Chondrocyte (in vitro differentiated cells): Measurements from ENCODE around the gene C11orf24. TPM values are rescaled to one million over a fixed set of nuclear protein-coding genes. Genes with fewer than 3 reads are reported as not detected.

Experiments
- DNase-seq: peaks from one replicate; pipeline ENCODE4 v3.0.0; 2021; ENCODE audit warnings: mixed read lengths, low spot score
- H3K27ac Mint-ChIP-seq: one replicate; pipeline ENCODE4 v1.8.0; 2021; ENCODE audit warnings: mild to moderate bottlenecking, moderate library complexity, mixed read lengths; ENCODE audit not compliant: unreplicated experiment
- H3K27me3 Mint-ChIP-seq: 2 replicates; pipeline ENCODE4 v1.8.0; 2021; ENCODE audit warnings: low read depth, mixed read lengths
- H3K36me3 Mint-ChIP-seq: 2 replicates; pipeline ENCODE4 v1.8.0; 2021; ENCODE audit warnings: low read depth, mixed read lengths
- H3K4me1 Mint-ChIP-seq: 2 replicates; pipeline ENCODE4 v1.8.0; 2021; ENCODE audit warnings: low read depth, mild to moderate bottlenecking, mixed read lengths
- H3K4me3 Mint-ChIP-seq: one replicate; pipeline ENCODE4 v1.8.0; 2021; ENCODE audit warnings: mild to moderate bottlenecking, moderate library complexity, mixed read lengths; ENCODE audit not compliant: unreplicated experiment
- H3K9me3 Mint-ChIP-seq: 2 replicates; pipeline ENCODE4 v1.8.0; 2021; ENCODE audit warnings: low read depth, mixed read lengths
- CTCF ChIP-seq: fragments of 200-600 bp; sonication (generic); IDR thresholded peaks from 2 replicates; pipeline ENCODE4 v1.5.0; 2021; ENCODE audit warnings: antibody characterized with exemption, mild to moderate bottlenecking, moderate library complexity
- total RNA-seq: library from RNA; stranded (reverse); gene quantifications from 3 replicates; pipeline ENCODE4 v1.2.1, GENCODE V29; 2021

The C11orf24 gene
- total RNA-seq, 1 donor from 2014 or later: 104 TPM

GRCh38 chr11:68266936-68267880, 4.6 kb downstream of the C11orf24 start:
- no peak for DNase-seq
- no peaks in the 10 kb centered on the region for H3K9me3 Mint-ChIP-seq
- H3K4me3 Mint-ChIP-seq: no peak overlapping the region
- no peaks in the 10 kb centered on the region for H3K27me3 Mint-ChIP-seq
- TF ChIP-seq CTCF: no peak
- no peak overlapping the region for H3K27ac Mint-ChIP-seq
- H3K36me3 Mint-ChIP-seq: peaks cover 26% of the 10 kb centered on the region
- peaks cover 31% of the 10 kb centered on the region for H3K4me1 Mint-ChIP-seq

GRCh38 chr11:68266121-68266891, 5.5 kb downstream of the C11orf24 start:
- no peak for DNase-seq
- Mint-ChIP-seq H3K27me3 (no peaks in the 10 kb centered on the region), H3K27ac (no peak overlapping the region), H3K4me3 (no peak overlapping the region), H3K4me1 (peaks cover 31% of the 10 kb centered on the region), H3K9me3 (no peaks in the 10 kb centered on the region), H3K36me3 (peaks cover 31% of the 10 kb centered on the region)
- no peak for TF ChIP-seq CTCF

DNA sequence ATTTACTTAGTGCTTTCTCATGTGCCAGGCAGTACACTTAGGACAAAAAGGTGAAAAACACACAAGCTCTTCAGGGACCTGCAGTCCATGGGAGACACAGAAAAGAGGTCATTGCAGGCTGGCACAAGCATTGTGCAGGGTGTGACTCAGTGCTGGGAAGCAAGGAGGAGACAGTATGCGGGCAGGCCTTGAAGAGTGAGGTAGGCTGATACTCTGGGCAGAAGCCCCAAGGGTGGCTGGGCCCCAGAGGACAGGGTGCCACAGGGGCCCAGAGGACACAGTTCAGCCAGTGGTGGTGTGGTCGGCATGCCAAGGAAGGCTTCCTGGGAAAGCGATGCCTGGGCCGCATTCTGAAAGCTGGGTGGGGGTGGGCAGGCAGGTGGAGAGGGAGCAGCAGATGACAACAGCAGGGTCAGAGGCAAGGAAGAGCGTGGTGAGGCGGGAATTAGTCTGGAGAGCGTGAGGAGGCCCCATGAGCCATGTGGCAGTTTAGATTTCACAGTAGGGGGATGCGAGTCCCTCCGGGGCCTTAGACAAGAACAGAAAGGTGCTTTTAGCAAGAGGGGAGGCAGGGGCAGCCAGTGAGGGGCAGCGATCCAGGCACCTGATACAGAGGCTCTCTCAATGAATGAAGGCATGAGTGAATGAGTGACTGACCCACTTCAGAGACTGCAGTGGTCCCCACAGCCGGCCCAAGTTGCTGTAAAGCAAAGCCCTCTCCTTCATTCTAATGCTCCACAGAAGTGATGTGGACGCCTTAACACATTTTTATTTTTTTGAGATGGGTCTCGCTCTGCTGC, 6.8 kb downstream of the C11orf24 start:
- Mint-ChIP-seq H3K9me3 (no peaks in the 10 kb centered on the region), H3K27me3 (no peaks in the 10 kb centered on the region), H3K4me3 (no peak overlapping the region), H3K27ac (no peak overlapping the region), H3K36me3 (peaks cover 34% of the 10 kb centered on the region), H3K4me1 (peaks cover 19% of the 10 kb centered on the region)
- no peak for DNase-seq
- no peak for TF ChIP-seq CTCF

- DNase-seq: no peak
- H3K9me3 Mint-ChIP-seq: no peaks in the 10 kb centered on the region
- peaks cover 35% of the 10 kb centered on the region for H3K36me3 Mint-ChIP-seq
- no peak overlapping the region for H3K4me3 Mint-ChIP-seq
- H3K27ac Mint-ChIP-seq: no peak overlapping the region
- TF ChIP-seq CTCF: no peak
- no peaks in the 10 kb centered on the region for H3K27me3 Mint-ChIP-seq
- peaks cover 12% of the 10 kb centered on the region for H3K4me1 Mint-ChIP-seq
Measured at GRCh38 chr11:68264244-68264643, 7.5 kb downstream of the C11orf24 start.
